NCI-H2107 treated with DMSO at 0.1 percent for 48 hours (cell line): ENCODE results near the gene RASGRF2.

Experiments used
- DNase-seq: peaks from one replicate; lab custom pipeline; 2025; ENCODE audit not compliant: unreplicated experiment; lab: John Stamatoyannopoulos, UW

Gene RASGRF2, protein sequence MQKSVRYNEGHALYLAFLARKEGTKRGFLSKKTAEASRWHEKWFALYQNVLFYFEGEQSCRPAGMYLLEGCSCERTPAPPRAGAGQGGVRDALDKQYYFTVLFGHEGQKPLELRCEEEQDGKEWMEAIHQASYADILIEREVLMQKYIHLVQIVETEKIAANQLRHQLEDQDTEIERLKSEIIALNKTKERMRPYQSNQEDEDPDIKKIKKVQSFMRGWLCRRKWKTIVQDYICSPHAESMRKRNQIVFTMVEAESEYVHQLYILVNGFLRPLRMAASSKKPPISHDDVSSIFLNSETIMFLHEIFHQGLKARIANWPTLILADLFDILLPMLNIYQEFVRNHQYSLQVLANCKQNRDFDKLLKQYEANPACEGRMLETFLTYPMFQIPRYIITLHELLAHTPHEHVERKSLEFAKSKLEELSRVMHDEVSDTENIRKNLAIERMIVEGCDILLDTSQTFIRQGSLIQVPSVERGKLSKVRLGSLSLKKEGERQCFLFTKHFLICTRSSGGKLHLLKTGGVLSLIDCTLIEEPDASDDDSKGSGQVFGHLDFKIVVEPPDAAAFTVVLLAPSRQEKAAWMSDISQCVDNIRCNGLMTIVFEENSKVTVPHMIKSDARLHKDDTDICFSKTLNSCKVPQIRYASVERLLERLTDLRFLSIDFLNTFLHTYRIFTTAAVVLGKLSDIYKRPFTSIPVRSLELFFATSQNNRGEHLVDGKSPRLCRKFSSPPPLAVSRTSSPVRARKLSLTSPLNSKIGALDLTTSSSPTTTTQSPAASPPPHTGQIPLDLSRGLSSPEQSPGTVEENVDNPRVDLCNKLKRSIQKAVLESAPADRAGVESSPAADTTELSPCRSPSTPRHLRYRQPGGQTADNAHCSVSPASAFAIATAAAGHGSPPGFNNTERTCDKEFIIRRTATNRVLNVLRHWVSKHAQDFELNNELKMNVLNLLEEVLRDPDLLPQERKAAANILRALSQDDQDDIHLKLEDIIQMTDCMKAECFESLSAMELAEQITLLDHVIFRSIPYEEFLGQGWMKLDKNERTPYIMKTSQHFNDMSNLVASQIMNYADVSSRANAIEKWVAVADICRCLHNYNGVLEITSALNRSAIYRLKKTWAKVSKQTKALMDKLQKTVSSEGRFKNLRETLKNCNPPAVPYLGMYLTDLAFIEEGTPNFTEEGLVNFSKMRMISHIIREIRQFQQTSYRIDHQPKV (N-terminal part only)

GRCh38 chr5:80959768-80960442 lies at the start of gene RASGRF2:
RASGRF2 (plus strand) TSS chr5:80960363; CDS start chr5:80960739, 376 bp downstream.
- no peak for DNase-seq

GRCh38 chr5:80912479-80912878 lies 47.7 kb upstream of the RASGRF2 start:
- no peak for DNase-seq

- no peak for DNase-seq
These were observed 44.4 kb upstream of the RASGRF2 start for GRCh38 chr5:80915716-80916115.

DNA sequence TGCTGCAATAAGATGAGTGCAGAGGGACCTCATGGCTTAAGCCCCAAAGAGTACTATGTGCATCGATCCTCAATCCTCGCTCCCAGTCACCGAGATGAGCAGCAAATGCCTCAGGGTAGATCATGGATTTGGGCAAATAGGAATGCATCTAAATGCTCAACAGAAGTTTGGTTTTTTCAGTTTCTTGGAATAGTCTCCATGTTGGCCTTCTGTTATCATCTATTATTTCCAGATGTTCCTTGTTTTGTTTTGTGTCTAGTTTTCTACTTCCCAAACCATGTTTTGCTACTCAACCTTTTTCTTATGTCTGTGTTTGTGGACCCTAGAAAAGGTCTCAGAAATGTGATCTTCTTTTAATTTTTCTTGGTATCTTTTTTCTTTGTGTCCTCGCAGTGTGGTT lies 43.5 kb upstream of the RASGRF2 start:
- DNase-seq = no peak

DNA sequence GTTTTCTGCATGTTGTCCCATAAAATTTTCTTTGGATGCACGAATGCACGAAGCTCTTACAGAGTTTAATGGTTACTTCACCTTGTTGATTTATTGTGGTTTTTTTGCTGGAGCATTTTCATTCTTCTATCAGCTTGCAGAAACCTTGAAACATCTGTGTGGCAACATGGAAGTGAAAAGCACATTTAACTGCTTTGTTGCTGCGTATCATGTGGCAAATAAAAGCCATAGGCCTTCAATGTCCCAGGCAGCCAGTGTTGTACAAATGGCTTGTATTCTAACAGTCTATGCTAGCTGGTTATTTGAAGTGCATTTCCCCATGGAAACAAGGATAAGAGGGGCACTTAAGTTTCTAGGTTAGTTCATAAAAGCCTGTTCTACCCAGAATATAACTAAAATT lies 42.5 kb upstream of the RASGRF2 start:
- DNase-seq = peak; percentile 69

DNA sequence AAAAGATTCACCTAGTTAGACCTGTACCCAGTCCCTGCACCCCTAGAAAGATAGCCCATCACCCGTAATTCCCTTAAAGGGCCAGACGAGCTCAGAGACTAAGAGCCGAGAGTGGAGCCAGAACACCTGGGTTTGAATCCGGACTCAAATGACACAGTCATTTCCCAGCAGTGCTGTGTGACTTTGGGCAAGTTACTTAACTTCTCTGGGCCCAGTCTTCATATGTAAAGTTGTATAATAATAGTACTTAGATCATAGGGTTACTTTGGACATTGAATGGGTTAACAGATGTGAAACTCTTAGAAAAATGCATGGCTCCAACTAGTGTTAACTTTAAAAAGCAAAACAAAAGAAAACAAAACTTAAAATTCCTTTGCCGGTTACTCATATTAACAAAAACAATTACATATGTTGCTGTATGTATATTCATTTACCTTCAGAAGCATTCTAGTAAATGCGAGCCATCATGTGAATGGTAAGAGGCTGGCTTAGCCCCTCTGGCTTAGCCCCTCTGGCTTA lies 40.4 kb upstream of the RASGRF2 start:
- DNase-seq = no peak

DNA sequence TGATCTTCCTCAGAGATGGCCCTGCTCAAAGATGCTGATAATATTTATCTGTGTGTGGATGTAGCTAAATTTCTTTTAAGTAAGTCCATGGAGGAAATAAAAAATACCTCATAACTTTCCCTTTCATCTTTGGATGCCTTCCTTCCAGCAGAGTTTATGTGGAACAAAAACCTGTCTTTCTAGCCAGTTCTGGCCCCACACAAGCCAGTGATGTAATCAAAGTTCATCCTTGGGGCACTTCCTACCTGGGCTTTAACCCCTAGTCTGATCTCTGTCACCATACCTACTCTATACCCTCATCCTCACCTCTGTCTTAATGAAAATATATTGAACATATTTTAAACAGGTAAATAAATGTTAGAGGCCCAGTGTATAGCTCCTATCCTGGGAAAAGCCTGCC lies 39.8 kb upstream of the RASGRF2 start:
- DNase-seq = no peak

- no peak for DNase-seq
These were observed 39.1 kb upstream of the RASGRF2 start for GRCh38 chr5:80921026-80921425.

- DNase-seq = no peak
These were observed 34.2 kb upstream of the RASGRF2 start for GRCh38 chr5:80925931-80926330.

GRCh38 chr5:80926536-80926935 lies 33.6 kb upstream of the RASGRF2 start:
- DNase-seq = no peak

- DNase-seq = no peak
These were observed 33.0 kb upstream of the RASGRF2 start for GRCh38 chr5:80926979-80927656.

DNA sequence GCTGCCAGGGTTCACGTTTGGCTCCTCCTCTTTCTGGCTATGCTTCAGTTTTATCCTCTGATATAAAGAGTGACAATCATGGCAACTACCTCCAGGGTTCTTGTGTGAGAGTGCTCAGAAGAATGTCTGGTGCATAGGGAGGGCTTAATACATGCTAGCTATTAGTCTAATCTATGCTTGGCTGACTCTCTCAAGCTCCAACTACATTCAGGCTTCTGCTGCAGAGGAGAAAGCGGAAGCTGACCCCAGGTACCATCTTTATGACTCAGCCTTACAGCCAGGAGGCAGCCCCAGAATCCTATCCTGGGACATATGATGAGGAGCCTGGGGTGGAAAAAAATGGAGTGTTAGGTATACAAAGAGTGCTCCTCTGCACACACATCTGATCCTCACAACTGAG lies 32.1 kb upstream of the RASGRF2 start:
- DNase-seq = no peak

DNA sequence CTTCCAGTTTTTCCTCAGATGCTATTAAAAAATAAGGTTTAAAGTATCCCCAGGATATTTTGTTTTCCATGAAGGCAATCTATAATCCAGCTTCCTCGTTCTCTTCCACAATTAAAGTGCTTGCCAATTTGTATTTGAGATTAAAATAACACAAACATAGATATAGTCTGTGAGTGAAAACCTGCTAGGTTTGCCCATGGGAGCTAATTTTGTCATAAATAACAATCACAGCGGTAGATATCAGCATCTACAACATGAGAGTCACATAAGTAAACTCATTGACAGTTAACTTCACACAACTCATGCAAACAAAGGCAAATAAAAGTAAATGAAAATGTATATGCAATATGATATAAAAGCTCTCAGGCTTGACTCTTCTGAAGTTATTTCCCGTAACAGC lies 29.2 kb upstream of the RASGRF2 start:
- peak; percentile 2 for DNase-seq

DNA sequence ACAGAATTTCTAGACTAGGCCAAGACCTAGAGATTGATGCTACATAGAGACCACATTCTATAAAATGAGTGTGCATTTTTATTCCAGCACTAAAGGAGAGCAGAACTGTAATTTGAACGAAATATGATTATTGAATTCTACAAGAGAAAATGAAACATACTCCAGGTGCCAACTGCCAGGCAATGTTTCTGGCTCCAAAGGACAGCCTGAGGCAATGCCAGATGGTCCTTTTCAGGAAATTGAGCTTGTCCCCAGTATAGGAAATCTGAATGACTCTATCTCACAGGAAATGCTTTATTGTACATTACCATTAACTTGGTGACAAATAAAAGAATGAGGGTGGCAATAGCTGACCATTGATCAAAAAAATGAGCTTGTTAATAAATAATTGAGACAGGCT lies 28.8 kb upstream of the RASGRF2 start:
- no peak for DNase-seq

DNA sequence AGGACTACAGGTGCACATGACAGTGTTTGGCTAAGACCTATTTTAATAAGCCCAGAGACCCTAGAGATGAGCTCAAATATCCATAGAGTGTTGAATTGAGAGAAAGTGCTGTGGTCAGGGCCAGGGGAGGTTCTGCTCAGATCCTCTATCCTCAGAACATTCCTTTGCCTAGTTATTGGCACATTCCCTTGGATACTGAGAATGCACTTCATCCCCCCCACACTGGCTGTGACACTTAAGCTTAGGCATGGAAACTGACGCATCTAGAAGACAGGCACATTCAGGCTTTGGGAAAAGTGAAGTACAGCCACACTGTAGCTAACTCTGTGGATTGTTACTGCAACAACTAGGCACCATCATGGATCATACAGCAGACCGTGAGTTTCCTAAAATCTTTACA lies 27.1 kb upstream of the RASGRF2 start:
- no peak for DNase-seq

DNA sequence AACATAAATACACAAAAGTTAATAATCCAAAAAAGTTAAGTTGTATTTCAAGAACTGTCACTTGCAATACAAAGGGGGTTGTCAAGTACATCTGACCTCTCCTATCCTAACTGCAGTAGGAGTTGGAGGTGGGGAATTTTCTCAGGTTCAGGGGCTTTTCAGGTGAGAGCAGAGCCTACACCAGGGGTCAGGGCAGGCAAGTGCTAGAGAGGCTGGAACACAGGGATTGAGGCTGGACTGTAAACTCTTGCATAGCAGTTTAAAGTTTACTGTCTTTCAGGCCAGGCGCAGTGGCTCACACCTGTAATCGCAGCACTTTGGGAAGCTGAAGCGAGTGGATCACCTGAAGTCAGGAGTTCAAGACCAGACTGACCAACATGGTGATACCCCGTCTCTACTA lies 25.4 kb upstream of the RASGRF2 start:
- DNase-seq = no peak

- no peak for DNase-seq
These were observed 24.3 kb upstream of the RASGRF2 start for GRCh38 chr5:80935811-80936385.

DNA sequence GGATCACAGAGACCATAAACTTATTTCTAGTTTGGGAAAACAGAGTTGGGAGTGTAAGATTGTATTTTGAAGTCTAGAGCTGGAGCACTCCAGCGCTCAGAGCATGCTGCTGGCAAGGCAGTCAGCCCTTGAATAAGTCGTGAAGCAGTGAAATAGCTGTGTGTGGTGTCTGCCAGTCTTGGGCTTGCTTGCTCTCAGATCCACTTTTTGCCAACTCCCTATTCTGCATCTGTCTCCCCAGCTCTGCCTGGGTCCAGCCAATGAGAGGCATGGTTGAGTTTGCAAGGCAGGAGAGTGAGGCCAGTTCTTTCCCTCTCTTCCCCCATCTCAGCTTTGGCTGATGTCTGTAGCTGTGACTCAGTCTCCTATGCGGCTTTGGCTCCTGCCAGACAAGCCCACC lies 23.3 kb upstream of the RASGRF2 start:
- no peak for DNase-seq

DNA sequence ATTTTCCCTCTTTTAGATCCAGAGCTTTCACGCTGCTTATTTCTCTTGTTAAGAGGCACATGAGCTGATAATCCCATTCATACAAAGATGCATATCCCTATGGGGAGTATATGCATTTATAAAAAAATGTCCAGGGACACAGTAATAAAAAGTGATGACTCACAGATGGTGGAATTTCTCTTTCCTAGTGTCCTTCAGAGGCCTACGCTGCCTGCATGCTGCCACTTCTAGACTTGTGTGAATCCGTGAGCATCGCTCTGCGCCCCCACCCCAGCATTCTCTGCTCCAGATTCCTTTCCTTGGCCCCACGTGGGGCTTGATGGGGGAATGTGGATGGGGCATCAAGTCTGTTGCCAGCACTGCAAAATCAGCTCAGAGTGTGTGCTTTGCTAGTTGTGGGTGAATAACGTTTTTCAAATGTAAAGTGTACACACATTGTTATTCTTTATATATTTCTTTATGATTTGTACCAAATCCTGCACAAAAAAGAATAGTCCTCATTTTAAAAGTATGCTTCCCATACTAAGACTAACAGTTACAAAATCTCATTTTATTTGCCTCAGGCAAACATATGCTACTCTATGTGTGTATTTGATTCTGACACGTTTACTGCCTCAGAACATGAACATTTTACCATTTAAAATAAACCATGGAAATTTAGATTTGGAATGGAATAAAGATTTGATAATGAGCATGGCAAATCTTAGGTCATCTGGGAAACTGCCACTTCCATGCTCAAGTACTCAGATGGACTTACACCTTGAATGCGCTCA lies 22.4 kb upstream of the RASGRF2 start:
- no peak for DNase-seq
